ENCODE measurements around the gene PRRX2.
A peak's percentile ranks its signal among the peaks of the same experiment; 100 is the strongest.

The PRRX2 gene

DNA sequence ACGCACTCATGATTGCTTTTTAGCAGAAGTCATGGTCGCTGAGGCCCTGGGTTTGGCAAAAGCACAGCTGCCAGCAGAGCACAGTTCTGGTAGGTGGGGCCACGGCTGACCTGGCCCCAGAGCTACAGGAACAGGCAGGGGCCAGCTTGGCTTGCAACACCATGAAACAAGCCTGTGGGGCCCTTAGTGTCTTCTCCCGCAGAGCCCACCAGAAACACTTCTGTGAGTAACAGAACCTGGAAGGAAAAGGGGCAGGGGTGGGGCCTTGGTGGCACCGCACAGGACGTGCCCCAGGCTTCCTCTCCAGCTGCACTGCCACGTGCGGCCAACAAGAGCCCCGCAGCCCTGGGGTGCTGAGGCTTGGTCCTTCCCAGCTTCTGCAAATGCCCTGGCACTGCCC, 28.3 kb upstream of the PRRX2 start:
- no peak for DNase-seq (ENCODE audit: low spot score)

DNA sequence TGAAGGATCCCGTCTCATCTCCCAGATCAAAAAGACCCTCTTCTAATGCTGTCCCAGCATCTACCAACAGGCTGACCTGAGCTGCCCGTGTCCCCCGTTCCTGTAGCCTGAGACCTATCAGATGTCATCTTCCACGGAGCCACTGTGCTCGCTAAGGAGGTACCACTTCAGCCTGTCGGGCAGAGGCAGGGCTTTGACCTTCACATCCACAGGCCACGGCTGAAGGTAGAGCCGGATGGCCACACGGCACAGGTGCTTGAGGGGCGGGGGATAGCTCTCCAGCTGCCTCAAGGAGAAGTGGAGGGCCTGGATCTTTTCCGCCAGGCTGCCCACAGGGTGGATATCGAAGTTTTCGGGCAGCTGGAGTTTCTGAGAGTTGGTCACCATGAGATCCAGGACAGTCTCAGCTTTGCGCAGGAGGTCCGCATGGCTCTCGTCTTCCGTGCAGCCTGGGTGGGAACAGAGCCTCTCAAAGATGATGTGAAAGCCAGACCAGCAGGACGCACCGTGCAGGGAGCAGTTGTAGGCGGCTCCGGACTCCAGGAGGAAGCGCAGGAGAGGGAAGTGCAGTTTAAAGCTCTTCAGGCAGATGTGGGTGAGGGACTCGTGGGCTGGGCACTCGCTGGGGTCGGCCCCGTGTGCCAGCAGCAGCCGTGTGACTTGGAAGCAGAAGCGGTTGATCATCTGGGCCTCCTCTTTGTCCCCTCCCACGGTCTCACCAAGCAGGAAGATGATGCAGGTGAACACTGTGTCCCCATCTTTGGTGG, 27.6 kb upstream of the PRRX2 start:
- no peak for DNase-seq (ENCODE audit: low spot score)

- DNase-seq (ENCODE audit: low spot score), result no peak
These were observed 26.3 kb upstream of the PRRX2 start for GRCh38 chr9:129639034-129639630.

- no peak for DNase-seq (ENCODE audit: low spot score)
These were observed 25.7 kb upstream of the PRRX2 start for GRCh38 chr9:129639756-129640085.

DNA sequence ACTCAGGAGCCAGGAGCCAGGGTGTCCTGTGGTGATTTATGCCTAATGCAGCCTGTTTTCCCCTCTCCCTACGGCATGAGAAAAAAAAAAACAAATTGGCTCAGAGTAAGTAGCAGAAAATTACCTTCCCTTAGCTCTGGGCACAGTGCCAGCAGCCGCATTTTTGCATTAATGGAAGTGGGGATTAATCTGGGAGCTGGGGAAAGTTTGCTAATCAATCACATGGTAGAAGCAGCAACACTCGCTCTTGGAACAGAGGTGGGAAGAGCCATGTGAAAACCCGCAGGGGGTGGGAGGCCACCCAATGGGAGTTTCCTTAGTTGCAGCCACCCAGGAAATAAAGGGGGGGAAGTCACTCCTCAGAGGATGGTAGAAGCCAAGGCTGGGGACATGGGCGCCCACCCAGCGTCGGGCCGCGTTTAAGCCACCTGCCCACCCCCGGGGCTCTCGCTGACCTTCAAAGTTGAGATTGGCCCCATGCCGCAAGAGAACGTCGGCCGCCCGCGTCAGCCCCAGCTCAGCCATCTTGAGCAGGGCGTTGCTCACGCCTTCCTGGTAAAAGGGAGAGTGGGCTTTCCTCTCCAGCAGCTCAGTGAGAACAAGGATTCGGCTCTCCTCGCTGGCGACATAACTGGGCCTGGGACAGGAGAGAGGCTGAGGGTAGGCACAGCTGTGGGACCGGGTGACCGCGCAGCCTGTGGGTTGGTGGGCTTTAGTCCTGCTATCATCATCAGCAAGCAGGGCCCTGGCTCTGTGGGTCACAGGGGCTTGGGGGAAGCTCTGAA, 25.2 kb upstream of the PRRX2 start:
- no peak for DNase-seq (ENCODE audit: low spot score)

GRCh38 chr9:129640871-129641749, 24.3 kb upstream of the PRRX2 start:
- DNase-seq (ENCODE audit: low spot score), result peak; percentile 39

GRCh38 chr9:129641750-129642585, 23.5 kb upstream of the PRRX2 start, which contains the start of gene ASB6:
TSS of gene ASB6 (minus strand) at chr9:129642151. CDS start at chr9:129641999, 152 bp downstream.
- DNase-seq (ENCODE audit: low spot score), result peak; percentile 100

DNA sequence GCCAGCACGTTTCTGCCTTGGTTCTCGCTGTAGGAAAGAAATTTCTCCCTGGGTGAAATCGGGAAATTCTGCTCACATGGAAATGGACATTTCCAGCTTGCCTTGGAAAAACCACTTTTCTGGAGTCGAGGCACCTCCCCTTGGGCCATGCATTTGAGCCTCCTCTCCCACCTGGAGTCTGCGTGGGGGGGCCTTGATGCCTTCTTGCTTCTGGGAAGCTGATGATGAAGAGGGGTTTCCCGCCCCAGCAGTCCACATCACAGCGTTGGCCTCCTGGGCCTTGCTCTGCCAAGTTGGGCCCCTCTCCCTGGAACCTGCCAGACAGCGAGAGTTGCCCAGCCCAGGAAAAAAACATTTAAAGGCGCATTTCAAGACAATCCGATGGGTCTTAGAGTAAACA, 21.7 kb upstream of the PRRX2 start:
- DNase-seq (ENCODE audit: low spot score), result no peak

DNA sequence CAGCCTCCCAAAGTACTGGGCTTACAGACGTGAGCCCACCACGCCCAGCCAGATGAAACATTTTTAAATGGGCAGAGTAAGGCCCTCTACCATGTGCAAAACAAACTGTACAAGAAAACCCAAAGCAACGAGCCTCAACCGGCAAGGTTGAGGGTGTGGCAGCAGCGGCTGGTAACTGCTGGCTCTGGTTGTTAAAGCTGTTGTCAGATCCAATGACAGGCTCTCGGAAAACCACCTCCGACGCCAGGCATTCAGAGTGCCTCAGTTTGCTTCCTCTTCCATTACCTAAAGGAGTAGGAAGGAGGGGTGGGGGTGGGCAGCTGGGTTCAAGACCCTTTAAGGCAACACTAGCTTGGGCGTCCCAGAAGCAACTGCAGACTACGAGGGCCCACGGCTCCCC, 21.1 kb upstream of the PRRX2 start:
- DNase-seq (ENCODE audit: low spot score), result no peak

- DNase-seq (ENCODE audit: low spot score), result no peak
These were observed 20.5 kb upstream of the PRRX2 start for GRCh38 chr9:129644902-129645301.

- no peak for DNase-seq (ENCODE audit: low spot score)
These were observed 19.2 kb upstream of the PRRX2 start for GRCh38 chr9:129646252-129646651.

DNA sequence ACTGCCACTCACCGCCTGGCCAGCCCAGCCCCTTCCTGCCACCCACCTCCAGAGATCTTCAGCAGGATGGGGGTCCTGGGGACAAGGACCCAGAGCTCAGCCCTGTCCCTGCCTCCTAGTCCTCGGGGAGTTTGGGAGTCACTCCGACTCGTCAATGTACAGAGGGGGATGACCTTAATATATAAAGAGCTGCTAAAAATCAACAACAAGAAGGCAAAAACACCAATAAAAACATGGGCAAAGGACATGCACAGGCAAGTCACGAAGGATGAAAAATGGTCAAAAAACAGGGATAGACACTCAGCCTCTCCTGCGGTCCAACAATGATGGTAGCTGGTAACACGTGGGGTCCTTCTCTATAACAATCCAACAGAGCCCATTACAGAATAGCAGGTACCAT, 18.8 kb upstream of the PRRX2 start:
- no peak for DNase-seq (ENCODE audit: low spot score)

- no peak for DNase-seq (ENCODE audit: low spot score)
These were observed 17.8 kb upstream of the PRRX2 start for GRCh38 chr9:129647635-129648034.

DNA sequence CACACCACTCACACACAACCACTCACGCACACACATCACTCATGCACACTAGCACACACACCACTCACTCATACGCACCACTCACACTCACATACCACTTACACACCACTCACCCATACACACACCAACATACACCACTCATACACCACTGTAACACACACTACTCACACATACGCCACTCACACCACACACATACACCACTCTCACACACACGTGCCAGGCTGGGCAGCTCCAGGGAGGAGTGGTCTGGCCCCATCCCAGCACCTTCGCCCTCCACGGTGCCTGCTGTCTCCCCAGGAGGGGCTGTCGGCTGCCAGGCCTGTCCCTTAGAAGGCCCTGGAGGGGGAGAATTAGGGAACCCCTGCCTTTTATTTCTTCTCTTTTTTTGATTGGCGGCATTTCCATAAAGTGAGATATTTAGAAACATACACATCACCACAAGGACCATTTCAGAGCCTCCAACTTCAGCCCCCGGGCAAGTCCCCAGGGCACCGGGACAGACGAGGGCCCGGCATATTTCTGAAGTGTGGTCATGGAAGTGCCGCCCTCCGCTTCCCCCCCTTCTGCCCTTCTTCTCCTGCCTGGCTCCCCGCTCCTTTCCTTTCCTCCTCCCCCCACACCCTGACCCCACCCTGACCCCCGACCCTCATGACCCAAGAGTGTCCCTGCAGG, 17.2 kb upstream of the PRRX2 start:
- peak; percentile 67 for DNase-seq (ENCODE audit: low spot score)

DNA sequence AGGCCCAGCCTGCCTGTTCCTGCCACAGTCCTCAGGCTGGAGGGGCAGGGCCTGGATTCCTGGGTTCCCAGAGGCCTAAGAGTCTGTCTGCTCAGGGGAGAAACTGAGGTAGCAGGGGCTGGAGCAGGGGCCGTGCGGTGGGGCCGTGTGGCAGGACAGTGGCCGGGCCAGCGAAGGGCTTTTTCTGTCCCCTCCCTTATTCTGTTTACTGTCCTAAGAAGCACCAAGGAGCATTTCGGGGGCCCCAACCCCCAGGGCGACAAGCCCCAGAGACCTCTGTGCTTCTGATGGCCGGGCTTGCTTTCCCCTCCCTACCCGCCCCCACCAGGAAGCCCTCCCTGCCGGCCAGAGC, 16.7 kb upstream of the PRRX2 start:
- no peak for DNase-seq (ENCODE audit: low spot score)

DNA sequence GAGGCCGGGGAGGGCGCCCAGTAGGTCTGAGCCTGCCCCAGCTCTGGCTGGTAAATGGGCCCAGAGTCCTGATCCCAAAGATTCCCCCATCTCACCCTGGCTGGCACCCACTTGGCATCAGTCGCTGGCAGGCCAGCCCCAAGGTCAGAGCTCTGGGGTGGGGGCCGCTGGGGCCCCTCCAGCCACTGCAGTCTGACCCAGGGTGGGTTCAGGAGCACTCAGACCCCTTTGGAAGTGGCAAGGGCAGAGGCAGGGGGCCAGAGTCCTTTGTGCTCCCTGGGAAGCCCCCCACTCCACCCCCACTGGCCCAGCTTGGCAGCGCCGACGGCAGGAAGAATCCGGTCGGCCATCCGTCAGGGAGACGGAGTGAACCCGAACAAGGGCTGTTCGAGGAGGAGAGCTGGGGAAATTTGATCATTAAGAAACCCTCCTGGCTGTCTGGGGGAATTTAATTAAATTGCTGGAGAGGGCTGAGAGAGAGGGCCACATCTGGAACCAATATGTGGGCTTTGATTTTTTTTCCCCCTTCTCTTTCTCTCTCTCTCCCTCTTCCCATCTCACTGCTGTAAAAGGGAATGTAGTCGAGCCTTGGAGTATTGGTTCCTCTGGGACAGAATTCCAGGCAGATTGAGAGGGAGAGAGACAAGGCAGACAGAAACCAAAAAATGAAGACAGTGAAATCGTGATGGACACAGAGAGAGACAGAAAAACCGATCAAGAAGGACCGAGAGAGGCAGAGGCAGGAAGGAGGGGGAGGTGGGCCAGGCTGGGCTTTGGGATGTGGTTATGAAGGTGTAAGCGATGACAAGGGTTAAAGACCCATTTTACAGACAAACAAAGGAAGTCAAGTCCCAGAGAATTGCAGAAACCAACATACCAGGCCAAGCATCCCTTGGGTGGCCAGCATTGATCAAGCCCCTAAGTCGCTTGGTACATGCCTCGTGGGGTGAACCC, 15.4 kb upstream of the PRRX2 start:
- DNase-seq (ENCODE audit: low spot score), result no peak

DNA sequence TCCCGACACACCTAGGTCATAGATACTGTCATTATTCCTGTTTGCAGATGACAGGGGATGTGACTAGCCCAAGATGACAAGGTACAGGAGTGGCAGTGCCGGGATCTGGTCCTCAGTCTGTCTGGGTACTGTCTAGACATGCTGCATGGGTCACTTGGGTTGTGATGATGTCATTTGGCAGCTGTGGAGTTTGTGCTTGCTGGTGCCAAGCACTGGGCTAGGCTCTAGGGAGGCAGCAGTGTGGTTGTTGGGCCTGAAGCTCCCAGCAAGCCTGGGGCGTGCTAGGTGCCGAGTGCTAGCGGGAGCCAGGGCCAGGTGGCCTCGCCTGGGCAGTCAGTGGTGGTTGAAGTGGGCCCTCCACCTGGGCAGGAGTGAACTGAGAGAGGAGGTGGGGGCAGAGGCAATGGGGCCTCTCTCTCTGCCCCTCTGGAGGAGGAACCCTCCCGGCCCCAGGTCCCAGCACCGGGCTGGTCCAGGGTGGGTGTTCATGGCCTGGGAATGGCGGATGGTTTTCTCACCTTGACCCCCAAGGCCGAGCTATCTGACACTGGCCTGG, 14.7 kb upstream of the PRRX2 start:
- peak; percentile 34 for DNase-seq (ENCODE audit: low spot score)

DNA sequence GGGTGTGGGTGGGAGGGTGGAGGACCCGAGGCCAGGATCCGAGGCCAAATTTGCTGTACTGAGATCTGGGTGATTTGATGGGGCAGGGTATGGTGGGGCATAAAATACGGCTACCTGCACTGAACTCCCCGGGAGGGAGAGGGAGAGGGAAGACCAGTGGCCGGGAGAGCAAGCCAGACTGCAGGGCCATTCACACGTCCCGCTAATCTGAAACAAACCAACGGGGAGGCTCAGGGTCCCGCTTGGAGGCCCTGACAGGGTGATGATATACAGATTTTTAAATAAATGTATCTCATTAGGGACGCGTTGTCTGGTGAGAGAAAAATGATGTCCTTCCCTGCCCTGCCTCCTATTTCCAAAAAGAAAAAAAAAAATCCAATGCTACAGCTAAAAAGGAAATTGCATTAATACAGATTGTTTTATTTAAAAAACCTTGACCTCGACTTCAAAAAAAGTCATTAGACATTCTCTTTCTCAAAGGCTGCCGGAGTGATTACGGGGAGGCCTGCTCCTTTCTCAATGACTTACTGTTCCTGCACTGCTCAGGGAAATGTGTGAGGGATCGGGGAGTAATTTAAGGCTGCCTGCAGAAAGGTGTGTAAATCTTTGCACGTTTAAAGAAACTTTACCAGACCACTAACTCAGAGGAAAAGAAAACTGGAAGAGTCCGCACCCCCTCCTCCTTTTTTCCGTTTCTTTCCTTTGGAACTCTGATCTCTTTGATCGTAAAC, 11.5 kb upstream of the PRRX2 start:
- DNase-seq (ENCODE audit: low spot score), result no peak
